ACC112 (cell line): ENCODE measurements around the gene TMEM190.
A peak's percentile ranks its signal among the peaks of the same experiment; 100 is the strongest.
"Not testable (repeated sequence)": the region's sequence is repeated elsewhere in the genome, so short reads cannot be mapped to it uniquely, and the experiment has no call there.

Source experiments
- H2AFZ ChIP-seq: fragments of 200-600 bp; sonication (generic); one replicate; pipeline ENCODE4 v1.6.0; 2017; ENCODE audit warnings: antibody characterized with exemption, low read length; ENCODE audit not compliant: unreplicated experiment
- H3K27ac ChIP-seq: fragments of 200-600 bp; sonication (generic); 2 replicates; pipeline ENCODE4 v1.5.1; 2014; ENCODE audit warnings: low read depth, mild to moderate bottlenecking, antibody characterized with exemption, low read length, moderate library complexity
- H3K27me3 ChIP-seq: fragments of 200-600 bp; sonication (generic); 2 replicates; pipeline ENCODE4 v1.6.1; 2014; ENCODE audit warnings: mild to moderate bottlenecking, antibody characterized with exemption, low read length, moderate library complexity, mixed read lengths; ENCODE audit not compliant: insufficient read depth
- H3K36me3 ChIP-seq: fragments of 200-600 bp; sonication (generic); 2 replicates; pipeline ENCODE4 v1.6.1; 2016; ENCODE audit warnings: mild to moderate bottlenecking, antibody characterized with exemption, low read length, moderate library complexity, mixed read lengths; ENCODE audit not compliant: insufficient read depth
- H3K4me1 ChIP-seq: fragments of 200-600 bp; sonication (generic); one replicate; pipeline ENCODE4 v1.6.1; 2016; ENCODE audit warnings: low read length, mixed read lengths; ENCODE audit not compliant: insufficient read depth, unreplicated experiment, control insufficient read depth
- H3K4me3 ChIP-seq: fragments of 200-600 bp; sonication (generic); 2 replicates; pipeline ENCODE4 v1.5.1; 2014; ENCODE audit warnings: mild to moderate bottlenecking, low read depth, low read length
- H3K79me2 ChIP-seq: fragments of 200-600 bp; sonication (generic); one replicate; pipeline ENCODE4 v1.6.0; 2016; ENCODE audit warnings: low read length; ENCODE audit not compliant: control insufficient read depth, unreplicated experiment, insufficient read depth

TMEM190 gene

DNA sequence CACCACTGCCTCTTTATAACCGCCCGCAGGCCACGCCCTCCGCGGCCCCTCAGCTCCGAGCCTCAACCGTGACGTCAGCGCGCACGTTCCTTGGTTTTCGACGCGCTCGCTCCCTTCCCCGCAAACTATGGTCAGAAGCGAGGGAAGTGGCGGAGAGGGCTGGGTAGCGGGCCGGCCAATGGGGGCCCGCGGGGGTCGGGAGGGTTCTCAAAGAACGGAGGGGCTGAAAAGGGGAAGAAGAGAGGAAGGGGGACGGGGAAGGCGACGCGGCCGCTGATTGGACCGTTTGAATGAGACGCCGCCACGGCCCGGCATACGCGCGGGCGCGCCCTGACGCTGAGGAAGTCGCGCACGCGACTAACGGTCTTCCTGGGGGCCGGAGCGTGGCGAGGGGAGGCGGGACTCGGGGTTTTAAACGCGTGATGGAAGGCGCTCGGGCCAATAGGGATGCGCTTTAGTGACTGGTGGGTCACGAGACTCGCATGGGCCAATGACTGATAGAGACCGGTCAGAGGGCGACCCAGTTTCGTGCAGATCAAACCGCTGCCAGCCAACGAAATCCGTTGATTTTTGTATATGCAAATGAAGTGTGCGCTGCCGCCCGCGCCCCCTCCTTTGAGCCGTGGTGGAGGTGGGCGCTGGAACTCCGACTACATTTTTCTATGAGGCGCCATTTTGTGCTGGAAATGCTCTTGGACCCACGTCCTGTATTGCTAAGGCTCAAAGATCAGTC is 31.3 kb downstream of the TMEM190 start:
- Histone ChIP-seq H3K79me2 (peaks cover 40% of the 10 kb centered on the region), H2AFZ (peak overlapping the region; percentile 99), H3K4me1 (peaks cover 17% of the 10 kb centered on the region), H3K27me3 (no peaks in the 10 kb centered on the region), H3K27ac (peak overlapping the region; percentile 98), H3K4me3 (peak overlapping the region; percentile 84), H3K36me3 (peaks cover 8% of the 10 kb centered on the region; the same call in 1 of the 2 replicates)

DNA sequence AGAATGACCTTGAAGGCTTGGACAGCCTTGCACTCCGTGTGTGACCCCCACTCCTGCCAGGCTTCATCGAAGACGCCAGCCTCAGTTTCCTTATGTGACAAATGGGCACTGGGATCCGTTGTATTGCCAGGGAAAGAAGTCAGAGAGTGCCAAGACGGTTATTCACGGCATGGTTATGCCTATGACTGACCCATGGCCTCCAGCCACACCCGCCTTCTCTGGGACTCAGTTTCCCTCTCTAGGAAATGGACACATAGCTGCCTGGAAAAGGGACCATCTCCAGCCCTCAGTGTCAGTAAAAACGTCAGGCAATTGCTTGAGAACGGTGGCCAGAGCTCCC is 31.9 kb downstream of the TMEM190 start:
- Histone ChIP-seq H3K4me1 (peaks cover 17% of the 10 kb centered on the region), H3K27ac (peak overlapping the region; percentile 98), H2AFZ (peak overlapping the region; percentile 99), H3K36me3 (peaks cover 6% of the 10 kb centered on the region; the same call in 1 of the 2 replicates), H3K79me2 (peaks cover 35% of the 10 kb centered on the region), H3K27me3 (no peaks in the 10 kb centered on the region), H3K4me3 (peak overlapping the region; percentile 84)

DNA sequence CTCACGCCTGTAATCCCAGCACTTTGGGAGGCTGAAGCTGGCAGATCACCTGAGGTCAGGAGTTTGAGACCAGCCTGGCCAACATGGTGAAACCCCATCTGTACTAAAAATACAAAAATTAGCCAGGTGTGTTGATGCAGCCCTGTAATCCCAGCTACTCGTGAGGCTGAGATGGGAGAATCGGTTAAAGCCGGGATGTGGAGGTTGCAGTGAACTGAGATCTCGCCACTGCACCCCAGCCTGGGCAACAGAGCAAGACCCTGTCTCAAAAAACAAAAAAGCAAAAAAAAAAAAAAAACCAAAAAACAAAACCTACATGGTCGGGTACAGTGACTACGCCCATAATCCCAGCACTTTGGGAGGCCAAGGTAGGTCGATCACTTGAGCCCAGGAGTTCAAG is 32.6 kb downstream of the TMEM190 start:
- H3K4me3 ChIP-seq, H2AFZ ChIP-seq, H3K27me3 ChIP-seq, H3K27ac ChIP-seq, H3K36me3 ChIP-seq: not testable (repeated sequence)
- Histone ChIP-seq H3K4me1 (peaks cover 17% of the 10 kb centered on the region), H3K79me2 (peaks cover 31% of the 10 kb centered on the region)

- Histone ChIP-seq H3K4me1 (peaks cover 17% of the 10 kb centered on the region), H3K27ac (no peak overlapping the region), H2AFZ (no peak overlapping the region), H3K4me3 (no peak overlapping the region), H3K27me3 (no peaks in the 10 kb centered on the region), H3K79me2 (peaks cover 26% of the 10 kb centered on the region), H3K36me3 (peaks cover 6% of the 10 kb centered on the region; the same call in 1 of the 2 replicates)
Observed at GRCh38 chr19:55410168-55410567, 33.5 kb downstream of the TMEM190 start.

- H3K4me3 ChIP-seq, result no peak overlapping the region
- no peaks in the 10 kb centered on the region for H3K79me2 ChIP-seq
- H3K27ac ChIP-seq, result no peak overlapping the region
- H3K4me1 ChIP-seq, result no peaks in the 10 kb centered on the region
- no peak overlapping the region for H2AFZ ChIP-seq
- H3K27me3 ChIP-seq, result peaks cover 4% of the 10 kb centered on the region; the same call in 1 of the 2 replicates
- H3K36me3 ChIP-seq, result no peaks in the 10 kb centered on the region
Observed at GRCh38 chr19:55418185-55418584, 41.6 kb downstream of the TMEM190 start.

DNA sequence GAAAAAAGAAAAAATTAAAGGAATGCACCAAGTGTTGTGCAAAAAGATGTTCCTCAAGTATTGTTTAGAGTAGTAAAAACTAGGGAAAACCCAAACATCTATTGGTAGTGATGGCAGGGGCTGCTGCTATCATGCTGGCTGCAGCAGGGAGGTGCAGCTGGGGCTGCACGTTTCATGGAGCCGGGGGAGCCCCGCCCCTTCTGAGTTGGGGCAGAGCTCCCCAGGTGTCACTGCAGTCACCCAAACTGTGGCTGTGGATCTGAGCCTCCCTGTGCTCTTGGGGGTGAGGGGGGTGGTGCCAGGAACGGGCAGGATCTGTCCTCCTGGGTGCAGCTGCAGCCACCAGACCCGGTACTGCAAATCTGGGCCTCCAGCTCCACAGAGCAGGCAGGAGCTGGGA is 42.5 kb downstream of the TMEM190 start:
- H3K27me3 ChIP-seq, result peaks cover 4% of the 10 kb centered on the region; the same call in 1 of the 2 replicates
- H3K4me1 ChIP-seq, result no peaks in the 10 kb centered on the region
- no peaks in the 10 kb centered on the region for H3K36me3 ChIP-seq
- no peaks in the 10 kb centered on the region for H3K79me2 ChIP-seq
- H2AFZ ChIP-seq, result no peak overlapping the region
- no peak overlapping the region for H3K4me3 ChIP-seq
- H3K27ac ChIP-seq, result no peak overlapping the region

GRCh38 chr19:55419624-55420236 is 43.1 kb downstream of the TMEM190 start:
- Histone ChIP-seq H3K4me3 (no peak overlapping the region), H3K36me3 (no peaks in the 10 kb centered on the region), H2AFZ (no peak overlapping the region), H3K79me2 (no peaks in the 10 kb centered on the region), H3K27ac (no peak overlapping the region), H3K4me1 (no peaks in the 10 kb centered on the region), H3K27me3 (peaks cover 6% of the 10 kb centered on the region; the same call in 1 of the 2 replicates)

GRCh38 chr19:55421281-55421680 is 44.7 kb downstream of the TMEM190 start:
- H3K4me1 ChIP-seq, H3K27me3 ChIP-seq, H3K79me2 ChIP-seq, H3K27ac ChIP-seq, H2AFZ ChIP-seq, H3K36me3 ChIP-seq, H3K4me3 ChIP-seq: not testable (repeated sequence)

DNA sequence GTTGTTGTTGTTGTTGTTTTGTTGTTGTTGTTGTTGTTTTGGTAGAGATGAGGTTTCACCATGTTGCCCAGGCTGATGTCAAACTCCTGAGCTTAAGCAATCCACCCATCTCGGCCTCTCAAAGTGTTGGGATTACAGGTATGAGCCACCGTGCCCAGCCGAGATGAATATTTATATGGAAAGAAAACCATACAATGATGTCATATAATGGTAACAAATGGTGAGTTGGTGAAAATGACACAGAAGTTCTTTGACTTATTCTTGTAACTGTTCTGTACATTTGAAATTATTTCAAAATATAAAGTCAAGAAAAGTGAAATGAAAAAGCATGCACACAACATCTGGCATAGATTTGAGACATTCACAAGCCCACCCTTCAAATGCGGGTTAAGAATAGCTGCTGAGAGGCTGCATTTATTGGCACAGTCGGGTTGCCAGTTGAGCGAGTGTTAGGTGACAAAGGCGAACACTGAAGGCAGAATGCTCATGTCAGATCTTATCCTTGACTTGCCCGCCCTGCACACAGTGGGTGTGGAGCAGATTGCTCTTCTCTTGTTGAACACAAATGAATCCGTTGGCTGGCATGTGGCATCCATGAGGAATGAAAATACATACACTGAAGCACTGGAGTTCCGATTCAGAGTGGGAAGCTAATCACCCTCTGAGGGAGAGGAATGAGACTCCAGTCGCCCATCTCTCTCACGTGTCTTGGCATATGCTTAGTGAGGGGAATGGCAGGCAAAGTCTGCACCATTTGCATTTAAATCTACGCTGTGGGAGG is 46.8 kb downstream of the TMEM190 start:
- H3K4me1 ChIP-seq, result no peaks in the 10 kb centered on the region
- H3K4me3 ChIP-seq, result no peak overlapping the region
- H3K36me3 ChIP-seq, result no peaks in the 10 kb centered on the region
- no peaks in the 10 kb centered on the region for H3K79me2 ChIP-seq
- H3K27me3 ChIP-seq, result peaks cover 10% of the 10 kb centered on the region; the same call in 1 of the 2 replicates
- no peak overlapping the region for H3K27ac ChIP-seq
- H2AFZ ChIP-seq, result no peak overlapping the region

- no peak overlapping the region for H3K4me3 ChIP-seq
- no peak overlapping the region for H2AFZ ChIP-seq
- H3K27ac ChIP-seq, result no peak overlapping the region
- no peaks in the 10 kb centered on the region for H3K4me1 ChIP-seq
- H3K27me3 ChIP-seq, result peaks cover 10% of the 10 kb centered on the region; the same call in 1 of the 2 replicates
- no peaks in the 10 kb centered on the region for H3K79me2 ChIP-seq
- H3K36me3 ChIP-seq, result no peaks in the 10 kb centered on the region
Observed at GRCh38 chr19:55424518-55424917, 47.9 kb downstream of the TMEM190 start.
